Fibroblast of the aortic adventitia (primary cell): ENCODE measurements around the gene SPTY2D1. TPM values are rescaled to one million over a fixed set of nuclear protein-coding genes. Genes with fewer than 3 reads are reported as not detected.

ENCODE experiments used
- DNase-seq: peaks from one replicate; pipeline ENCODE4 v3.0.0-alpha.2; 2010; ENCODE audit warnings: low read depth
- H3K4me3 ChIP-seq: 2 replicates; pipeline ENCODE4 v1.5.1; 2011; ENCODE audit warnings: low read depth, mild to moderate bottlenecking, control low read depth, low read length, moderate library complexity
- CTCF ChIP-seq: IDR thresholded peaks from 2 replicates; pipeline ENCODE4 v1.5.1; 2011; ENCODE audit warnings: mild to moderate bottlenecking, low read length, control low read depth, inconsistent platforms; ENCODE audit not compliant: insufficient read depth
- total RNA-seq: library from RNA; depleted of rRNA; stranded (reverse); fragments of >200 nt; gene quantifications from 2 replicates; pipeline ENCODE4 v1.2.3, GENCODE V29; 2012; ENCODE audit warnings: low replicate concordance

Gene SPTY2D1
- total RNA-seq, 1 donor: 23.7 TPM

DNA sequence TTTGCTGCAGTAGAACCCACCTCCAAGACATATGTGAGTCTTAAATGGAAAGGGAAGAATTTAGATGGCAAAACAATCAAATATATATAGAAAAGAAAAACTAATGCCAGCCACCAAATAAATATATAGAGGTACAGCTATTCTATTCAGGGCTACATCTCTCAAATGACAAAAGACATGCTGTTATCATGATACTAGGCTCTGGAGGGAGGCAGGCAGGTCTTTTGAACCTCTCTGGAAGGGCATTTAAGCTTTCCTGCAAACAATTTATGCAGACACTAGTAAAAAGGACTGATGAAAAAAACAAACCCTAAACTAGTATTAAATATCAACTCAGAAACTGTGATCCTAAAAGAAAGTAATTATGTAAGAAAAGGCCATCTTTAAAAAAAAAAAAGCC is 70.0 kb downstream of the SPTY2D1 start:
- H3K4me3 ChIP-seq: no peak overlapping the region
- no peak for TF ChIP-seq CTCF
- DNase-seq: no peak

DNA sequence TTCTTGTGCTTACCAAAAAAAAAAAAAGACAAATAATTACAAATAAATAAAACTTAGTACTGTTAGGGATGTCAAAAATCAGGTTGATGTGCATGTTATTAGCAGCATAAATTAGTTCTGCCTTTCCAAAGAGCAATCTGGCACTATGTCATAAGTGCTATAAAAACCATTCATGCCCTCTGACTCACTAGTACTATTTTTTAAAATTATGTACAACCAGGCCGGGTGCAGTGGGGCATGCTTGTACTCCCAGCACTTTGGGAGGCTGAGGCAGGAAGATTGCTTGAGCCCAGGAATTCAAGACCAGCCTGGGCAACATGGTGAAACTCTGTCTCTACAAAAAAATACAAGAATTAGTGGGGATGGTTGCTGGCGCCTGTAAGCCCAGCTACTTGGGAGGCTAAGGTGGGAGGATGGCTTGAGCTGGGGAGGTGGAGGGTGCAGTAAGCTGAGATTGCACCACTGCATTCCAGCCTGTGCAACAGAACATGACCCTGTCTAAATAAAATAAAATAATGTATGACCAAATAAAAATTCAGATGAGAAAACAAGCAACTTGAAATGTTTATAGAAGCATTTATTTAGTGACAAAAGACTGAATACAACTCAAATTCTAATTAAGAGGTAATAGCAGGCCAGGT is 70.9 kb downstream of the SPTY2D1 start:
- H3K4me3 ChIP-seq: no peak overlapping the region
- TF ChIP-seq CTCF: no peak
- no peak for DNase-seq

Other genes starting within 250 kb of the SPTY2D1 start
- 404 and 1,021 TPM in 2 replicates for gene LDHA, start 239.8 kb downstream of the SPTY2D1 start, total RNA-seq
- gene LDHC, start 222.0 kb downstream of the SPTY2D1 start, total RNA-seq: 0.33 TPM in 1 of 2 replicates, not detected in the other
- not detected in 2 replicates for gene LDHAL6A, start 178.5 kb downstream of the SPTY2D1 start, total RNA-seq
- 31.9 and 96.1 TPM in 2 replicates for gene TSG101, start 107.4 kb downstream of the SPTY2D1 start, total RNA-seq
- gene UEVLD, start 45.6 kb downstream of the SPTY2D1 start, total RNA-seq: 6.1 and 35.2 TPM in 2 replicates
- gene MISFA, start 34.6 kb downstream of the SPTY2D1 start, total RNA-seq: 0.45 and 2.8 TPM in 2 replicates
- gene TMEM86A, start 64.4 kb upstream of the SPTY2D1 start, total RNA-seq: 0.27 and 9.6 TPM in 2 replicates
- gene IGSF22, start 91.8 kb upstream of the SPTY2D1 start, total RNA-seq: not detected in 2 replicates
- gene PTPN5, start 157.5 kb upstream of the SPTY2D1 start, total RNA-seq: not detected in 2 replicates